ENCODE data around the gene KNDC1.

GRCh38 chr10:133212853-133213494 is 53.0 kb downstream of the KNDC1 start:
- no peak for TF ChIP-seq CTCF (IDR thresholded peaks at IDR 0.05)
- TF ChIP-seq POLR2A (IDR thresholded peaks at IDR 0.05): no peak

All from adrenal gland (tissue), 5 donors.